Upper lobe of left lung (tissue), 6 donors: ENCODE measurements around the gene GZF1. TPM values are rescaled to one million over a fixed set of nuclear protein-coding genes. Genes with fewer than 3 reads are reported as not detected.

Source experiments
- ATAC-seq, 2 donors: fragments of 200-7000 bp; cut with Tn5 transposase; one replicate each; pipeline ENCODE4 v1.9.1; 2022; ENCODE audit warnings: mild to moderate bottlenecking in 2 of 2, moderate library complexity in 2 of 2; ENCODE audit not compliant: low FRiP score in 2 of 2
- DNase-seq, 2 donors: peaks; one replicate each; pipeline ENCODE4 v3.0.0-alpha.2; 2019 to 2020
- H3K27ac ChIP-seq, 4 donors: fragments of 200-600 bp; sonication (generic); one replicate each; pipeline ENCODE4 v1.5.1; 2016 to 2019
- H3K27me3 ChIP-seq, 4 donors: fragments of 200-600 bp; sonication (generic); one replicate each; pipeline ENCODE4 v1.5.1; 2017 to 2019
- H3K36me3 ChIP-seq, 4 donors: fragments of 200-600 bp; sonication (generic); one replicate each; pipeline ENCODE4 v1.5.1; 2016 to 2019
- H3K4me1 ChIP-seq, 4 donors: fragments of 200-600 bp; sonication (generic); one replicate each; pipeline ENCODE4 v1.5.1; 2018 to 2019
- H3K4me3 ChIP-seq, 4 donors: fragments of 200-600 bp; sonication (generic); one replicate each; pipeline ENCODE4 v1.5.1; 2017 to 2019; ENCODE audit warnings: mild to moderate bottlenecking in 2 of 4, moderate library complexity in 1 of 4
- H3K9me3 ChIP-seq, 4 donors: fragments of 200-600 bp; sonication (generic); one replicate each; pipeline ENCODE4 v1.5.1; 2018 to 2019
- EP300 ChIP-seq, 4 donors: sonication (generic); formaldehyde crosslinking; IDR thresholded peaks; one replicate each; pipeline ENCODE4 v1.5.1; 2017; ENCODE audit warnings: antibody characterized with exemption in 4 of 4, control low read depth in 2 of 4
- POLR2A ChIP-seq, 4 donors: fragments of 450-650 bp; IDR thresholded peaks; one replicate each; pipeline ENCODE4 v1.5.1; 2016 to 2017; ENCODE audit warnings: antibody characterized with exemption in 4 of 4, mild to moderate bottlenecking in 2 of 4
- POLR2AphosphoS5 ChIP-seq, 2 donors: sonication (generic); formaldehyde crosslinking; IDR thresholded peaks; one replicate each; pipeline ENCODE4 v1.5.1; 2017; ENCODE audit warnings: antibody characterized with exemption in 2 of 2
- WGBS, 2 donors: methylation state at CpG; one replicate each; pipeline ENCODE4 v1.1.5; 2017 to 2018; 5-methylcytosine and 5-hydroxymethylcytosine counted together
- total RNA-seq, 6 donors: library from RNA; depleted of rRNA in 4 of 6; stranded (reverse); fragments of >200 nt in 4 of 6; gene quantifications; one replicate each; pipeline versions ENCODE4 v1.1.0 to v1.2.1, GENCODE V29; 2016 to 2021
- TF ChIP-seq, protein P1 (sequence below), 6 experiments: fragments of 450-650 bp in 4 of 6; fragments of 200-600 bp in 2 of 6; sonication (generic) in 2 of 6; IDR thresholded peaks; one replicate each; pipeline ENCODE4 v1.5.1; 2016 to 2019; ENCODE audit warnings: antibody characterized with exemption in 6 of 6
- donor health status: DM: no; HTN: no; CAD: no; lungs with moderate emphysema.
- donor health status: DM: no; HTN: yes; CAD: no; lungs with severe emphysema.

Gene GZF1
- total RNA-seq, 6 donors from 2014 or later, result 14.1 to 32.5 (median 25.6) TPM

DNA sequence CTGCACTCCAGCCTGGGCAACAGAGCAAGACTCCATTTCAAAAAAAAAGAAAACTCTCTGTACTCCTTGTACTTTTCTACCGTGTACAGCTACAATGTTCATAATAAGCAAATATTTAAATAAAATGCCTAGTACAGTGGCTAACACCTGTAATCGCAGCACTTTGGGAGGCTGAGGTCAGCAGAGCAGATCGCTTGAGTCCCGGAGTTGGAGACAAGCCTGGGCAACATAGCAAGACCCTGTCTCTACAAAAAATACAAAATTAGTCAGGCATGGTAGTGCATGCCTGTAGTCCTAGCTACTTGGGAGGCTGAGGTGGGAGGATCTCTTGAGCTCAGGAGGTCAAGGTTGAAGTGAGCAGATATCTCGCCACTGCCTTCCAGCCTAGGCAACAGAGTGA is 53.6 kb downstream of the GZF1 start:
- Histone ChIP-seq H3K4me1 (peaks cover 12 to 29% (median 17%) of the 10 kb centered on the region in 4 donors), H3K4me3 (no peak overlapping the region), H3K27me3 (no peaks in the 10 kb centered on the region), H3K36me3 (no peaks in the 10 kb centered on the region), H3K9me3 (no peaks in the 10 kb centered on the region), H3K27ac (no peak overlapping the region)
- DNase-seq, result no peak
- ATAC-seq, result no peak
- TF ChIP-seq, protein P1, sequence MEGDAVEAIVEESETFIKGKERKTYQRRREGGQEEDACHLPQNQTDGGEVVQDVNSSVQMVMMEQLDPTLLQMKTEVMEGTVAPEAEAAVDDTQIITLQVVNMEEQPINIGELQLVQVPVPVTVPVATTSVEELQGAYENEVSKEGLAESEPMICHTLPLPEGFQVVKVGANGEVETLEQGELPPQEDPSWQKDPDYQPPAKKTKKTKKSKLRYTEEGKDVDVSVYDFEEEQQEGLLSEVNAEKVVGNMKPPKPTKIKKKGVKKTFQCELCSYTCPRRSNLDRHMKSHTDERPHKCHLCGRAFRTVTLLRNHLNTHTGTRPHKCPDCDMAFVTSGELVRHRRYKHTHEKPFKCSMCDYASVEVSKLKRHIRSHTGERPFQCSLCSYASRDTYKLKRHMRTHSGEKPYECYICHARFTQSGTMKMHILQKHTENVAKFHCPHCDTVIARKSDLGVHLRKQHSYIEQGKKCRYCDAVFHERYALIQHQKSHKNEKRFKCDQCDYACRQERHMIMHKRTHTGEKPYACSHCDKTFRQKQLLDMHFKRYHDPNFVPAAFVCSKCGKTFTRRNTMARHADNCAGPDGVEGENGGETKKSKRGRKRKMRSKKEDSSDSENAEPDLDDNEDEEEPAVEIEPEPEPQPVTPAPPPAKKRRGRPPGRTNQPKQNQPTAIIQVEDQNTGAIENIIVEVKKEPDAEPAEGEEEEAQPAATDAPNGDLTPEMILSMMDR (IDR thresholded peaks at IDR 0.05), result no peak
- TF ChIP-seq POLR2AphosphoS5 (IDR thresholded peaks at IDR 0.05) (no peak), EP300 (IDR thresholded peaks at IDR 0.05) (no peak), POLR2A (IDR thresholded peaks at IDR 0.05) (no peak)
- 85 to 87% methylated on average over 5 of the region's 5 CpGs for WGBS, 2 donors

DNA sequence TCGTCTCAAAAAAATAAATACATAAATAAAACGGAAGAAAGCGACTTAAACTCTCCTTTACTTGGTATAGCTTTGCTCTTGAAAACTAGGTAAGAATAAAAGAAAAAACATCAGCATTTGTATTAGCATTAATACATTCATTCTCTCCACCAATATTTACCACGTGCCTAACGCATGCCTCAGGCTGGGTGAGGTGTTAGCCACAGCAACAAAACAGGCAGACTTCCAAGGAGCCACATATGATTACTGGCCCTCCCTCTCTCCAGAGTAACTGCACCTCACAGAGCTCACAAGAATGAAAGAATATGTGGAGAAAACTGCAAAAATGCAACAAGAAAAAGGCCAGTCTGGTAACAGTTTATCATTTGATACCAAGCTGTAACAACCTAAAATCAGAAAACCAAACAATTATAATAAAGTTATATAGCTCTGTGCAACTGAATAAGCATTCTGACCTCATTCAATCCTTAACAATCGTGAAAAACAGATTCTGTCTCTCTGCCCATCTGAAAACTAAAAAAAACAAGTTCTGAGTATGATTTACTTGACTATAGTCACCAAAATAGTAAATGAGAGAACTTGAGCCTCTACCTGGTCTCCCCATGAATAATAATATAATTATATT is 54.1 kb downstream of the GZF1 start:
- no peak for ATAC-seq
- H3K27ac ChIP-seq, result peak overlapping the region in 1 of 4 donors; percentile 5
- TF ChIP-seq, protein P1 (IDR thresholded peaks at IDR 0.05), result no peak
- TF ChIP-seq EP300 (IDR thresholded peaks at IDR 0.05) (no peak), POLR2A (IDR thresholded peaks at IDR 0.05) (no peak), POLR2AphosphoS5 (IDR thresholded peaks at IDR 0.05) (no peak)
- H3K36me3 ChIP-seq, result no peaks in the 10 kb centered on the region
- H3K4me1 ChIP-seq, result peaks cover 12 to 29% (median 17%) of the 10 kb centered on the region in 4 donors
- no peaks in the 10 kb centered on the region for H3K27me3 ChIP-seq
- WGBS, 2 donors, result 78 to 80% methylated on average over 6 of the region's 6 CpGs
- DNase-seq, result no peak
- no peaks in the 10 kb centered on the region for H3K9me3 ChIP-seq
- no peak overlapping the region for H3K4me3 ChIP-seq

DNA sequence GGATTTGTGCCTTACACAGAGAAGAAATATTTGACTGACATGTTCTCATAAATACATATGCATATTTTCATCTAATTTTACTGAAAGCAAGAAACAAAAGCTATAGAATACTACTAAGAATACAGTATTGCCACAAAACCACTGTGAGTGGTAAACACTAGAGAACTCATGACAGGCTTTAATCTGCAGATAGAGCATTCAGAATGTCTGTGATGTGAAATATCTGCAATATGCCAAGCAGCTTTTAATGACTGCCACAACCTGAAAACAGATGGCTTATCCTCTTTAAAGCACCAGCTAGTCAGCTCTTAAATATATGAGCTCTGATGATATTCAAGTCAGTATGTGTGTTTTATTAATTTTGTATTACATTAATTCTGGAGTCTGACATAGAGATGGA is 55.9 kb downstream of the GZF1 start:
- ATAC-seq, result no peak
- Histone ChIP-seq H3K4me3 (no peak overlapping the region), H3K36me3 (no peaks in the 10 kb centered on the region), H3K9me3 (no peaks in the 10 kb centered on the region), H3K4me1 (peaks cover 13 to 23% (median 18%) of the 10 kb centered on the region in 4 donors), H3K27ac (no peak overlapping the region), H3K27me3 (no peaks in the 10 kb centered on the region)
- no peak for DNase-seq
- TF ChIP-seq, protein P1 (IDR thresholded peaks at IDR 0.05), result no peak

DNA sequence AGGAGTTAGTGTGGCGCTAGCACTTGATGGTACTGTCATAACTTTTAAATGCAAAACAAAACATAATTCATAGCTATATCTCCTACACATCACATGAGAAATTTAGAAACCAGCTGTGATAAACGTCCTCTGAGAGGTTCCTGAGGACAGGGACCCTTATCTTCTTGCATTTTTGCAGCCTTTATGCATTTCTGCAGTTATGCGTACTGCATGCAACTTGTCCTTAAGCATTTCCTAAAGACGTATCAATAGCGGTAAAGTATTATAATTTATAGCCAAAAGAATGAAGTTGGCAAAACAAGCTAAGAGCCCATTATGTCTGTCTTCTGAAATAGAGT is 57.6 kb downstream of the GZF1 start:
- Histone ChIP-seq H3K36me3 (no peaks in the 10 kb centered on the region), H3K27ac (peak overlapping the region; percentile 87 to 96 (median 93)), H3K4me1 (peaks cover 13 to 23% (median 18%) of the 10 kb centered on the region in 4 donors), H3K4me3 (peak overlapping the region in 3 of 4 donors; percentile 85 to 95 (median 90)), H3K9me3 (no peaks in the 10 kb centered on the region), H3K27me3 (no peaks in the 10 kb centered on the region)
- DNase-seq (no peak), ATAC-seq (no peak)
- TF ChIP-seq POLR2A (IDR thresholded peaks at IDR 0.05) (no peak), POLR2AphosphoS5 (IDR thresholded peaks at IDR 0.05) (no peak), EP300 (IDR thresholded peaks at IDR 0.05) (no peak)
- TF ChIP-seq, protein P1 (IDR thresholded peaks at IDR 0.05), result no peak
- 21 to 31% methylated on average over 5 of the region's 5 CpGs for WGBS, 2 donors
